CD4-positive, alpha-beta memory T cell (primary cell): ENCODE data around the gene ACVRL1. TPM values are rescaled to one million over a fixed set of nuclear protein-coding genes. Genes with fewer than 3 reads are reported as not detected.

Source experiments
- CTCF ChIA-PET: fragments of 350-600 bp; sonication (Branson Sonifier 250); formaldehyde crosslinking; loops from one replicate; lab custom pipeline; 2021; ENCODE audit warnings: inconsistent platforms; ENCODE audit not compliant: partially characterized antibody; lab: Charles Lee
- POLR2A ChIA-PET: fragments of 350-600 bp; sonication (Branson Sonifier 250); formaldehyde crosslinking; loops from one replicate; lab custom pipeline; 2021; ENCODE audit not compliant: partially characterized antibody; lab: Charles Lee
- DNase-seq, 5 donors: peaks; one replicate each; pipeline versions ENCODE4 v3.0.0 to v3.0.0-alpha.2; 2020 to 2022; ENCODE audit warnings: mixed read lengths in 1 of 5
- H3K27ac ChIP-seq: one replicate; pipeline ENCODE4 v1.7.0; 2013; ENCODE audit warnings: low read depth, low read length
- H3K27me3 ChIP-seq: 2 replicates; pipeline ENCODE4 v1.7.0; 2013; ENCODE audit warnings: mild to moderate bottlenecking, low read length, moderate library complexity; ENCODE audit not compliant: insufficient read depth
- H3K36me3 ChIP-seq: 2 replicates; pipeline ENCODE4 v1.7.0; 2013; ENCODE audit warnings: mild to moderate bottlenecking, low read length, moderate library complexity; ENCODE audit not compliant: insufficient read depth
- H3K4me1 ChIP-seq: 2 replicates; pipeline ENCODE4 v1.7.0; 2013; ENCODE audit warnings: mild to moderate bottlenecking, low read length, moderate library complexity; ENCODE audit not compliant: insufficient read depth
- H3K4me3 ChIP-seq, 2 donors: one replicate each; pipeline ENCODE4 v1.7.0; 2013; ENCODE audit warnings: low read length in 2 of 2, mild to moderate bottlenecking in 1 of 2
- H3K9me3 ChIP-seq, 2 donors: one replicate each; pipeline ENCODE4 v1.7.0; 2013; ENCODE audit warnings: low read length in 2 of 2, control low read depth in 1 of 2; ENCODE audit not compliant: control insufficient read depth in 1 of 2
- H3K27ac Mint-ChIP-seq, 7 donors: one replicate each; pipeline ENCODE4 v1.8.0; 2020 to 2021; ENCODE audit warnings: mixed read lengths in 7 of 7, mild to moderate bottlenecking in 6 of 7, inconsistent platforms in 3 of 7, moderate library complexity in 3 of 7
- H3K27me3 Mint-ChIP-seq, 2 donors: one replicate each; pipeline ENCODE4 v1.8.0; 2020 to 2021; ENCODE audit warnings: mixed read lengths in 2 of 2
- H3K36me3 Mint-ChIP-seq, 2 donors: one replicate each; pipeline ENCODE4 v1.8.0; 2020 to 2021; ENCODE audit warnings: mixed read lengths in 2 of 2, inconsistent platforms in 1 of 2, mild to moderate bottlenecking in 1 of 2
- H3K4me1 Mint-ChIP-seq, 4 donors: one replicate each; pipeline ENCODE4 v1.8.0; 2020 to 2021; ENCODE audit warnings: mixed read lengths in 4 of 4, mild to moderate bottlenecking in 1 of 4
- H3K4me3 Mint-ChIP-seq, 8 donors: one replicate each; pipeline ENCODE4 v1.8.0; 2020 to 2021; ENCODE audit warnings: mixed read lengths in 8 of 8, mild to moderate bottlenecking in 7 of 8, moderate library complexity in 6 of 8, inconsistent platforms in 3 of 8
- H3K9me3 Mint-ChIP-seq, 8 donors: one replicate each; pipeline ENCODE4 v1.8.0; 2020 to 2021; ENCODE audit warnings: mixed read lengths in 8 of 8, mild to moderate bottlenecking in 5 of 8, inconsistent platforms in 3 of 8, moderate library complexity in 1 of 8
- intact Hi-C: fragments of 100-400 bp; cut with micrococcal nuclease; formaldehyde crosslinking; loops from one replicate; pipeline ENCODE4 v1.15.1; 2023
- polyA plus RNA-seq, 2 donors: library from polyadenylated mRNA; unstranded; fragments of 300-500 nt; fragmentation: Illumina TruSeq; gene quantifications; one replicate each; pipeline ENCODE4 v1.2.3, GENCODE V29; 2021
- total RNA-seq, 2 experiments: library from RNA; stranded (reverse); gene quantifications; one replicate each; pipeline ENCODE4 v1.2.3, GENCODE V29; 2021

ACVRL1 gene
- total and polyA plus RNA-seq, 4 experiments from 2014 or later: 0.15 to 0.83 TPM; not detected in 2

DNA sequence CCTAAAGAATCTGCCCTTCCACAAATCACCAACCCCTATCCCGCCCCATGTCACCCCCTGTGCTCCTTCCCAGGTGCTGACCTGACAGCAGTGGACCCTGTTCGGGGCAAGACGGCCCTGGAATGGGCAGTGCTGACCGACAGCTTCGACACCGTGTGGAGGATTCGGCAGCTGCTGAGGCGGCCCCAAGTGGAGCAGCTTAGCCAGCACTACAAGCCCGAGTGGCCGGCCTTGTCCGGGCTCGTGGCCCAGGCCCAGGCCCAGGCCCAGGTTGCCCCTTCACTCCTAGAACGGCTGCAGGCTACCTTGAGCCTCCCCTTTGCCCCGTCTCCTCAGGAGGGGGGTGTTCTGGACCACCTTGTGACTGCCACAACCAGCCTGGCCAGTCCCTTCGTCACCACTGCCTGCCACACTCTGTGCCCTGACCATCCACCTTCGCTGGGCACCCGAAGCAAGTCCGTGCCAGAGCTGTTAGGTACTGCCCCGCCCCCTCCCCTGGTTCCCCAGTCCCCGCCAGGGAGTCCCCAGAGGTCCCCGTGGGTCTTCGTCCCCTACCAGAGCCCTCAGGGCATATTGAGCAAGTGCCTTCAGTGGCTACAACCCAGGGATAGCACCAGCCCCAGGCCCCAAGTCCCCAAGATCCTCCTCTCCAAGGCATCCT, 16.7 kb upstream of the ACVRL1 start:
- H3K27ac ChIP-seq: no peak overlapping the region
- no peaks in the 10 kb centered on the region for H3K27me3 ChIP-seq
- Mint-ChIP-seq H3K27me3 (peaks cover 2 to 11% of the 10 kb centered on the region in 2 donors), H3K27ac (no peak overlapping the region), H3K36me3 (no peaks in the 10 kb centered on the region), H3K9me3 (peaks cover 0 to 3% (median 0%) of the 10 kb centered on the region in 8 donors), H3K4me1 (peaks cover 6 to 8% (median 7%) of the 10 kb centered on the region in 4 donors), H3K4me3 (no peak overlapping the region)
- POLR2A ChIA-PET: no interaction called here
- CTCF ChIA-PET: interaction anchor here (0.8 to 1.2 kb wide), 2 partner anchors 15 to 132 kb away, joined by 3 read pairs; no protein-coding TSS in a partner anchor
- no peaks in the 10 kb centered on the region for H3K36me3 ChIP-seq
- intact Hi-C loops: no loop called here
- no peak for DNase-seq
- H3K9me3 ChIP-seq: no peaks in the 10 kb centered on the region
- H3K4me1 ChIP-seq: peaks cover 10% of the 10 kb centered on the region
- no peak overlapping the region for H3K4me3 ChIP-seq

- Histone ChIP-seq H3K4me1 (no peaks in the 10 kb centered on the region), H3K4me3 (no peak overlapping the region), H3K36me3 (no peaks in the 10 kb centered on the region), H3K27ac (no peak overlapping the region), H3K9me3 (no peaks in the 10 kb centered on the region), H3K27me3 (no peaks in the 10 kb centered on the region)
- H3K27me3 Mint-ChIP-seq: peaks cover 2 to 18% of the 10 kb centered on the region in 2 donors
- H3K4me1 Mint-ChIP-seq: no peaks in the 10 kb centered on the region
- intact Hi-C loops: no loop called here
- no peak overlapping the region for H3K27ac Mint-ChIP-seq
- DNase-seq: peak in 1 of 5 donors; percentile 12
- H3K9me3 Mint-ChIP-seq: no peaks in the 10 kb centered on the region
- POLR2A ChIA-PET: no interaction called here
- H3K4me3 Mint-ChIP-seq: no peak overlapping the region
- CTCF ChIA-PET: interaction anchor here (0.9 kb wide), 1 partner anchor 83 kb away, joined by 3 read pairs; no protein-coding TSS in a partner anchor
- no peaks in the 10 kb centered on the region for H3K36me3 Mint-ChIP-seq
Observed at GRCh38 chr12:51891843-51892242, 15.5 kb upstream of the ACVRL1 start.

DNA sequence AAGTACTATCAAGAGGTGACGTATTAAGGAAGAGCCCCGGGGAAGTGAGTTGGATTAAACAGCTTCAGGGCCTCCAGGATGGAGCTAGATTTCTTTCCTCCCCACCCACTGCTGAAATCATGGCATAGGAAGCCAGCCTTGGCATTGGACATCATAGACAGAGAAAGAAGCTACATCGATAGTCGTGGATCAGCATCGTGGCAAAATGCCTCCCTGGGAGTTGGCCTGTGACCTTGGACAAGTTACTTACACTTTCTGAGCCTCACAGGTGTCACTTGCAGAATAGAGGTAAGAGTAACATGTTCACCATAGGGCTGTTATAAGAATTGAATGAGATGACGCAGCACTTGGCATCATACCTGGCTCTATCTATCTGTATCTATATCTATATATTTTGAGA, 13.5 kb upstream of the ACVRL1 start:
- Mint-ChIP-seq H3K4me1 (no peaks in the 10 kb centered on the region), H3K36me3 (no peaks in the 10 kb centered on the region), H3K27me3 (peaks cover 2 to 21% of the 10 kb centered on the region in 2 donors), H3K27ac (no peak overlapping the region), H3K4me3 (no peak overlapping the region), H3K9me3 (peaks cover 0 to under 1% (median 0%) of the 10 kb centered on the region in 8 donors)
- intact Hi-C loops: no loop called here
- ChIA-PET CTCF (interaction anchor here (0.9 to 1.6 kb wide), 2 partner anchors 20 to 30 kb away, joined by 3 to 5 read pairs; no protein-coding TSS in a partner anchor), POLR2A (no interaction called here)
- Histone ChIP-seq H3K9me3 (no peaks in the 10 kb centered on the region), H3K4me1 (no peaks in the 10 kb centered on the region), H3K27ac (no peak overlapping the region), H3K36me3 (no peaks in the 10 kb centered on the region), H3K4me3 (no peak overlapping the region), H3K27me3 (no peaks in the 10 kb centered on the region)
- DNase-seq: no peak

DNA sequence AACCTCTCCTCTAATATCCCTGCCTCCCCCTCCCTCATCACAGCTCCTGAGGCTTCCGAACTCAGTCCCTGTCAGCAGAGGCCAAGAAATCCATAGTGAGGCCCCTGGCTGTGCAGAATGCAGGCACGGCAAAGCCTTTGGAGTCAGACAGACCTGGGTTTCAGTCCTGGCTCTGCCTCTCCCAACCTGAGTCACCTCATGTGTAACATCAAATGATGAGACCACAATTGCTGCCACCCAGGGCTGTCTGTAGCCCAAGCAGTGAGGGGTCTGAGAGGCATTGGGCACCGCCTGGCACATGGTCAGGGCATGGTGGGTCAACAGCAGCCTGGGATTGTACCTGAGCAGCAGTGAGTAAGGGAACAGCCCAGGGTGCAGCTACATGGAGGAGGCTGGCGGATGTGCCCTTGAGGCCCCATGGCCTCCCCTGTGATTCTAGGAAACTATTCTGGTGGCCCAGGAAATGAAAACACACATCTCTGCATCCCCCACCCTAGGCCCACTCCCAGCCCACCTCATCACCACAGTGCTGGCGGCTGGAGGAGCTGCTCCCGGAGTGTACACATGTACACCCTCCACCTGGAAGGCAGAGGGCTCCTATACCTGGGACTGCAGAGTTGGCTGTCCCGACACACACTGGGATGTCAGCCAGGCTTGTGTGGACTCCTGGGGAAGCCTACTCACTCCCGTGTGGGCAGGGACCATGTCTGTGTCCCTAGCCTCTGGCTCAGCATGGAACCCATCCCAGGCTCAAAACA, 11.7 kb upstream of the ACVRL1 start:
- Histone ChIP-seq H3K9me3 (no peaks in the 10 kb centered on the region), H3K36me3 (no peaks in the 10 kb centered on the region), H3K27ac (no peak overlapping the region), H3K4me1 (no peaks in the 10 kb centered on the region), H3K27me3 (no peaks in the 10 kb centered on the region), H3K4me3 (no peak overlapping the region)
- ChIA-PET CTCF (interaction anchor here (1.0 kb wide), 1 partner anchor 15 kb away, joined by 3 read pairs; no protein-coding TSS in a partner anchor), POLR2A (no interaction called here)
- Mint-ChIP-seq H3K4me3 (no peak overlapping the region), H3K9me3 (peaks cover 0 to 2% (median 0%) of the 10 kb centered on the region in 8 donors), H3K27ac (no peak overlapping the region), H3K4me1 (no peaks in the 10 kb centered on the region), H3K36me3 (no peaks in the 10 kb centered on the region), H3K27me3 (peaks cover 2 to 21% of the 10 kb centered on the region in 2 donors)
- no peak for DNase-seq
- intact Hi-C loops: no loop called here

DNA sequence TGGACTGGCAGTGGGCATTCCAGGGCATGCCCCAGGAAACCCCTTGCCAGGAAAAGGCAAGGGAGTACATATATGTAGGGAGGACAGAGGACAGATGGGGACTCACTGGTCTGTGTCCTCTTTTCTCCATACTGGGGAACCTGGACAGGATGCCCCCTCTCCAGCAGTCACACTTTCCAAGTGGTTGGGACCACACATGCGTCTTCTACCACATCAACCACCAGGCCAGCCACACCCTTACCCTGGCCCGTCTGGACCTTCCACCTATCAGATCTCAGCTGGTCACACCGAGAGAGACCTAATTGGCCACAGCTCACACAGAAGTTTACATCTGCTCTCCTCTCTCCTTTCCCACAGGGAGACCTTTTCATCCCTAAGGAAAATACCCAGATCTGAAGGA, 11.1 kb upstream of the ACVRL1 start:
- H3K36me3 ChIP-seq: no peaks in the 10 kb centered on the region
- ChIA-PET CTCF (interaction anchor here (0.5 to 1.0 kb wide), 2 partner anchors 16 to 1026 kb away, joined by 3 read pairs; no protein-coding TSS in a partner anchor), POLR2A (no interaction called here)
- no peaks in the 10 kb centered on the region for H3K27me3 ChIP-seq
- H3K4me1 ChIP-seq: no peaks in the 10 kb centered on the region
- Mint-ChIP-seq H3K27me3 (peaks cover 2 to 21% of the 10 kb centered on the region in 2 donors), H3K4me1 (no peaks in the 10 kb centered on the region), H3K9me3 (peaks cover 0 to 2% (median 0%) of the 10 kb centered on the region in 8 donors), H3K27ac (peak overlapping the region in 1 of 7 donors; percentile 15), H3K36me3 (no peaks in the 10 kb centered on the region), H3K4me3 (no peak overlapping the region)
- no peak overlapping the region for H3K4me3 ChIP-seq
- DNase-seq: no peak
- intact Hi-C loops: no loop called here
- no peak overlapping the region for H3K27ac ChIP-seq
- H3K9me3 ChIP-seq: no peaks in the 10 kb centered on the region

DNA sequence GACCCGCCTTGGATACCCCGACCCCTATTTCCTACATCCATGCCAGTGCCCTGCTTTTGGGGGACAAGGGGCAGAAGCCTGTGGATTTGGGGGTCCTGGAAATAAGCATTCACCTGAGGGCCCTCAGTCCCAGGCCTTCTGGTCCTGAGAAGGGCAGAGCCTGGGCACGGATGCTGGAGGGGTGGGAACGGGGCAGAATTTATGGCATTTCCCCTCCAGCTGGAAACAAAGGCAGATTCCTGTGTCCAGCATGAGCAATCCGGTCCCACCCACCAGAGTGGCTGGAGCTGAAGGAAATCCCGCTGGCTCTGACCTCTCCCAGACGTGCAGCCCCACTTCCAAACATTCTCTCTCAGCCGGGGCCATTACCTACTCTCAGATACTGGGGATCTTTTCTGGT, 10.1 kb upstream of the ACVRL1 start:
- Mint-ChIP-seq H3K4me3 (no peak overlapping the region), H3K27me3 (peaks cover 4 to 21% of the 10 kb centered on the region in 2 donors), H3K27ac (no peak overlapping the region), H3K4me1 (no peaks in the 10 kb centered on the region), H3K36me3 (no peaks in the 10 kb centered on the region), H3K9me3 (peaks cover 0 to 2% (median 0%) of the 10 kb centered on the region in 8 donors)
- Histone ChIP-seq H3K27ac (no peak overlapping the region), H3K4me1 (no peaks in the 10 kb centered on the region), H3K9me3 (no peaks in the 10 kb centered on the region), H3K4me3 (no peak overlapping the region), H3K36me3 (no peaks in the 10 kb centered on the region), H3K27me3 (no peaks in the 10 kb centered on the region)
- CTCF ChIA-PET: no interaction called here
- DNase-seq: no peak
- POLR2A ChIA-PET: no interaction called here
- intact Hi-C loops: no loop called here

DNA sequence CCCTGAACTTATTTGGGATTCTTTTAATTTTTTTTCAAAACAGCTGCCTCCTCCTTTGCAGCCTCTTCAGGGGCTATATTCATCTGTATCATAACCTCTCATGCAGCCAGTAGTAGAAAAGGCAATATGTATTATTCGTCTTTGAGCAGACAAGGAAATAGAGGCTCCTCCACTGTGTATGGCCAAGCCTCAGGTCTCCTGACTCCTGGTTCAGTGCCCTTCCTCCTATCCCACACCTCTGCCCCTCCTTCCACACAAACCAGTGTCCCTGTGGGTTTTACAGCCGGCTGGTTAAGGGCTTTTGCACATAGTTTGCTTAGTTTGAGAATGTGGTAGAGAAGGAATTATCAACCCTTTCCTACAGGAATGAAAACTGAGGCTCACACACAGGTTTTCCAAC, 8.8 kb upstream of the ACVRL1 start:
- Mint-ChIP-seq H3K4me3 (no peak overlapping the region), H3K9me3 (peaks cover 0 to 2% (median 0%) of the 10 kb centered on the region in 8 donors), H3K27me3 (peaks cover 4 to 14% of the 10 kb centered on the region in 2 donors), H3K36me3 (no peaks in the 10 kb centered on the region), H3K27ac (no peak overlapping the region), H3K4me1 (no peaks in the 10 kb centered on the region)
- Histone ChIP-seq H3K27ac (no peak overlapping the region), H3K4me3 (no peak overlapping the region), H3K36me3 (no peaks in the 10 kb centered on the region), H3K4me1 (no peaks in the 10 kb centered on the region), H3K27me3 (no peaks in the 10 kb centered on the region), H3K9me3 (no peaks in the 10 kb centered on the region)
- ChIA-PET POLR2A (no interaction called here), CTCF (interaction anchor here (0.9 kb wide), 1 partner anchor 13 kb away, joined by 3 read pairs; no protein-coding TSS in a partner anchor)
- intact Hi-C loops: no loop called here
- DNase-seq: no peak
